Measurements from ENCODE around the gene DIPK1B. TPM values are rescaled to one million over a fixed set of nuclear protein-coding genes. Genes with fewer than 3 reads are reported as not detected.

The DIPK1B gene
- total RNA-seq, 1 donor from 2014 or later, result 22.4 TPM

- Histone ChIP-seq H3K79me2 (ENCODE audit: insufficient read depth, low read length) (no peaks in the 10 kb centered on the region), H3K36me3 (ENCODE audit: insufficient read depth, low read length) (no peaks in the 10 kb centered on the region), H3K4me1 (ENCODE audit: insufficient read depth, low read length) (peaks cover 4% of the 10 kb centered on the region), H3K4me3 (ENCODE audit: insufficient read depth, low read depth, low read length) (no peak overlapping the region), H3K9me3 (ENCODE audit: insufficient read depth, low read depth, low read length) (no peaks in the 10 kb centered on the region), H3K4me2 (ENCODE audit: low read length) (no peak overlapping the region), H4K20me1 (ENCODE audit: insufficient read depth, low read length) (no peaks in the 10 kb centered on the region), H2AFZ (ENCODE audit: low read depth, low read length) (no peak overlapping the region), H3K27ac (ENCODE audit: low read depth, low read length) (no peak overlapping the region), H3K27me3 (ENCODE audit: insufficient read depth, low read length) (no peaks in the 10 kb centered on the region), H3K9ac (ENCODE audit: low read length) (no peak overlapping the region)
- FAIRE-seq (no peak), DNase-seq (ENCODE audit: low read depth) (no peak)
- TF ChIP-seq EZH2 (IDR thresholded peaks at IDR 0.05; ENCODE audit: insufficient read depth, low read length) (no peak), CTCF (IDR thresholded peaks at IDR 0.05; ENCODE audit: insufficient read depth, low read depth, low read length) (no peak)
- no peaks in the 10 kb centered on the region for H3K4me1 Mint-ChIP-seq (ENCODE audit: low read depth, unreplicated experiment)
- no peaks in the 10 kb centered on the region for H3K36me3 Mint-ChIP-seq (ENCODE audit: low read depth, unreplicated experiment)
- no peak overlapping the region for H3K27ac Mint-ChIP-seq (ENCODE audit: unreplicated experiment)
- no peak overlapping the region for H3K4me3 Mint-ChIP-seq (ENCODE audit: unreplicated experiment)
- H3K9me3 Mint-ChIP-seq (ENCODE audit: unreplicated experiment), result no peaks in the 10 kb centered on the region
- H3K27me3 Mint-ChIP-seq (ENCODE audit: low read depth, unreplicated experiment), result peaks cover 7% of the 10 kb centered on the region
Observed at GRCh38 chr9:136667214-136667939, 45.0 kb upstream of the DIPK1B start.

- H3K4me3 Mint-ChIP-seq (ENCODE audit: unreplicated experiment), result no peak overlapping the region
- Histone ChIP-seq H3K27me3 (ENCODE audit: insufficient read depth, low read length) (no peaks in the 10 kb centered on the region), H3K36me3 (ENCODE audit: insufficient read depth, low read length) (no peaks in the 10 kb centered on the region), H3K9ac (ENCODE audit: low read length) (no peak overlapping the region), H4K20me1 (ENCODE audit: insufficient read depth, low read length) (no peaks in the 10 kb centered on the region), H3K9me3 (ENCODE audit: insufficient read depth, low read depth, low read length) (no peaks in the 10 kb centered on the region), H3K4me3 (ENCODE audit: insufficient read depth, low read depth, low read length) (no peak overlapping the region), H3K4me2 (ENCODE audit: low read length) (no peak overlapping the region), H3K27ac (ENCODE audit: low read depth, low read length) (no peak overlapping the region), H2AFZ (ENCODE audit: low read depth, low read length) (no peak overlapping the region), H3K4me1 (ENCODE audit: insufficient read depth, low read length) (peaks cover 4% of the 10 kb centered on the region), H3K79me2 (ENCODE audit: insufficient read depth, low read length) (no peaks in the 10 kb centered on the region)
- no peak overlapping the region for H3K27ac Mint-ChIP-seq (ENCODE audit: unreplicated experiment)
- no peaks in the 10 kb centered on the region for H3K36me3 Mint-ChIP-seq (ENCODE audit: low read depth, unreplicated experiment)
- no peak for DNase-seq (ENCODE audit: low read depth)
- TF ChIP-seq EZH2 (IDR thresholded peaks at IDR 0.05; ENCODE audit: insufficient read depth, low read length), result no peak
- TF ChIP-seq CTCF (IDR thresholded peaks at IDR 0.05; ENCODE audit: insufficient read depth, low read depth, low read length), result no peak
- H3K4me1 Mint-ChIP-seq (ENCODE audit: low read depth, unreplicated experiment), result no peaks in the 10 kb centered on the region
- FAIRE-seq, result no peak
- H3K9me3 Mint-ChIP-seq (ENCODE audit: unreplicated experiment), result no peaks in the 10 kb centered on the region
- peaks cover 6% of the 10 kb centered on the region for H3K27me3 Mint-ChIP-seq (ENCODE audit: low read depth, unreplicated experiment)
Observed at GRCh38 chr9:136667940-136668760, 44.2 kb upstream of the DIPK1B start.

All from astrocyte (in vitro differentiated cells and primary cell).